IPS-15b (cell line): ENCODE data around the gene FLNB.

Experiments used
- H3K27me3 ChIP-seq: one replicate; pipeline ENCODE4 v1.6.1; 2013; ENCODE audit warnings: low read length; ENCODE audit not compliant: control insufficient read depth, insufficient read depth
- H3K36me3 ChIP-seq: one replicate; pipeline ENCODE4 v1.6.1; 2013; ENCODE audit warnings: low read length; ENCODE audit not compliant: control insufficient read depth, insufficient read depth
- H3K4me1 ChIP-seq: one replicate; pipeline ENCODE4 v1.6.1; 2013; ENCODE audit warnings: mild to moderate bottlenecking, low read length; ENCODE audit not compliant: control insufficient read depth, insufficient read depth
- H3K4me3 ChIP-seq: one replicate; pipeline ENCODE4 v1.5.1; 2013; ENCODE audit warnings: low read depth, low read length
- H3K9ac ChIP-seq: one replicate; pipeline ENCODE4 v1.6.1; 2013; ENCODE audit warnings: low read depth, mild to moderate bottlenecking, low read length
- H3K9me3 ChIP-seq: one replicate; pipeline ENCODE4 v1.6.1; 2013; ENCODE audit warnings: mild to moderate bottlenecking, low read length; ENCODE audit not compliant: control insufficient read depth, insufficient read depth

The FLNB gene

GRCh38 chr3:58164199-58164879, 156.1 kb downstream of the FLNB start:
- Histone ChIP-seq H3K4me1 (no peaks in the 10 kb centered on the region), H3K36me3 (peaks cover 53% of the 10 kb centered on the region), H3K4me3 (no peak overlapping the region), H3K9me3 (no peaks in the 10 kb centered on the region), H3K9ac (no peak overlapping the region), H3K27me3 (no peaks in the 10 kb centered on the region)

DNA sequence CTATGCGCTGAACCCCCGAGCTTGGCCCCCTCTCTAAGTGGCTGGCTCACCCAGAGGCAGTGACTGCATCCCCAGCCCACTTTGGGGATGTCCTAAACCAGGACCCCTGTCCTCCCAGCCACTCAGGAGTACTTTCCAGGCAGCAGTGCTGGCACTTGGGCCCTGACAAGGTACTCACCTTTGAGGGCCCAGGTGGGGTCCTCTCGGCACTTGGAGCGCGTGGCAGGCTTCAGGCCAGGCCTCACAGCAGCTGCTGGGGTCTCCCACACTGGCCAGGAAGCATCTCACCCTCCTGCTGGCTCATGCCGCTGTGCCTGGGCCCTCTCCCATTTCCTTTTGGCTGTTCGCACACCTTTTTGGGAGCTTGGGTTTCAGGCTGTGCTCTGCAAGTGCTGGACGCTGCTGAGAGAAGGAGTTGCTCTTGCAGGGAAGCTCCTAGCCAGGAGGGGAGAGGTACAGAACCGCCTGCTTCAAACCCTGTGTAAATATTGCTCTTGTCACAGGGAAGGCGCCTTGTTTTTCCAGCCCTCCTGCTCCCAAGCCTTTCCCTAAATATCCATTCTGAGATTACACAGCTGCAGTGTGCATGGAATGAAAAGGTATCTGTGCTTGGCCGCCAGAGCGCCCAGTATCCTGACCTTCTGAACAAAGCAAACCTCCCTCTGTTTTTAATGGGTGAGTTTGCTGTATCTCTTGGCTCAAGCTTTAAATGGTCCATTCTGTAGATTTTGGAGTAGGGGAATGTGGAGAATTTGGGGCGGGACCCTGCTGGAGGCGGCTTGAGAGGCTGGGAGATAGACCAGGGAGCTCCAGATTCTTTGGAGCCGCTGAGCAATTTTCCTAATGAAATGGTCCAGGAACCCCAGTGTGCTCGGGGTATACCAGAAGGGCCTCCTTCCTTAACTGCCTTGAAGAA, 156.9 kb downstream of the FLNB start:
- Histone ChIP-seq H3K4me1 (no peaks in the 10 kb centered on the region), H3K4me3 (no peak overlapping the region), H3K9ac (no peak overlapping the region), H3K36me3 (peaks cover 54% of the 10 kb centered on the region), H3K9me3 (no peaks in the 10 kb centered on the region), H3K27me3 (no peaks in the 10 kb centered on the region)

GRCh38 chr3:58167431-58168351, 159.5 kb downstream of the FLNB start:
- H3K4me3 ChIP-seq: no peak overlapping the region
- H3K36me3 ChIP-seq: peaks cover 51% of the 10 kb centered on the region
- H3K9me3 ChIP-seq: no peaks in the 10 kb centered on the region
- no peaks in the 10 kb centered on the region for H3K27me3 ChIP-seq
- H3K9ac ChIP-seq: no peak overlapping the region
- peaks cover 3% of the 10 kb centered on the region for H3K4me1 ChIP-seq

DNA sequence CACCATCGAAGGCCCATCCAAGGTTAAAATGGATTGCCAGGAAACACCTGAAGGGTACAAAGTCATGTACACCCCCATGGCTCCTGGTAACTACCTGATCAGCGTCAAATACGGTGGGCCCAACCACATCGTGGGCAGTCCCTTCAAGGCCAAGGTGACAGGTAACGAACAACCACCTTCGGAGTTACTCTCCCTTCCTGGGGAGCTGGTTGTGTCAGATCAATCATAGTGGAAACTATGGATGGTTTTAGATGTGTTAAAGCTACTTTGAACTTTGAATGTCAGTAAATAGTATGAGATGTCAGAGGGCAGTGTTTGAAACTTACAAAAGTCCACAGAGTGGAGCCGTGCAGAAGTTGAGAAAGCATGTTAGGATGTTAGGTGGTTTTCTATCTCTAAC, 160.3 kb downstream of the FLNB start:
- Histone ChIP-seq H3K4me3 (no peak overlapping the region), H3K4me1 (peaks cover 8% of the 10 kb centered on the region), H3K9ac (no peak overlapping the region), H3K36me3 (peaks cover 42% of the 10 kb centered on the region), H3K27me3 (no peaks in the 10 kb centered on the region), H3K9me3 (no peaks in the 10 kb centered on the region)

- Histone ChIP-seq H3K4me1 (peaks cover 15% of the 10 kb centered on the region), H3K9me3 (no peaks in the 10 kb centered on the region), H3K4me3 (no peak overlapping the region), H3K9ac (no peak overlapping the region), H3K36me3 (peaks cover 34% of the 10 kb centered on the region), H3K27me3 (no peaks in the 10 kb centered on the region)
Measured at GRCh38 chr3:58169371-58169770, 161.1 kb downstream of the FLNB start.

DNA sequence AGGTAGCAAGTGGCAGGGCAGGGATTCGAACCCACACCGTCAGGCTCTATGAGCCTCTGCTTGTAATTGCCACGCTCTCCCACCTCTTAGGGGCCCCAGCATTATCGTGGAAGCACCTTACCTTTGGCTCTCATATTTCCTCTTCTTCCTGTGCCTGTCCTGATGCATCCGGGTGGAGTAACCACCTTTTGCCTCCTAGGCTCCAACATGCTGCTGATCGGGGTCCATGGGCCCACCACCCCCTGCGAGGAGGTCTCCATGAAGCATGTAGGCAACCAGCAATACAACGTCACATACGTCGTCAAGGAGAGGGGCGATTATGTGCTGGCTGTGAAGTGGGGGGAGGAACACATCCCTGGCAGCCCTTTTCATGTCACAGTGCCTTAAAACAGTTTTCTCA, 162.2 kb downstream of the FLNB start:
- H3K9me3 ChIP-seq: no peaks in the 10 kb centered on the region
- peaks cover 25% of the 10 kb centered on the region for H3K36me3 ChIP-seq
- no peaks in the 10 kb centered on the region for H3K27me3 ChIP-seq
- H3K4me3 ChIP-seq: no peak overlapping the region
- H3K9ac ChIP-seq: no peak overlapping the region
- peaks cover 18% of the 10 kb centered on the region for H3K4me1 ChIP-seq

DNA sequence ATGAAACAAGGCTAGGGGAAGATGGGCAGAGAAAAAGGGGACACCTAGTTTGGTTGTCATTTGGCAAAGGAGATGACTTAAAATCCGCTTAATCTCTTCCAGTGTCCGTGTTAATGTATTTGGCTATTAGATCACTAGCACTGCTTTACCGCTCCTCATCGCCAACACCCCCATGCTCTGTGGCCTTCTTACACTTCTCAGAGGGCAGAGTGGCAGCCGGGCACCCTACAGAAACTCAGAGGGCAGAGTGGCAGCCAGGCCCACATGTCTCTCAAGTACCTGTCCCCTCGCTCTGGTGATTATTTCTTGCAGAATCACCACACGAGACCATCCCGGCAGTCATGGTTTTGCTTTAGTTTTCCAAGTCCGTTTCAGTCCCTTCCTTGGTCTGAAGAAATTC, 162.9 kb downstream of the FLNB start:
- H3K9me3 ChIP-seq: no peaks in the 10 kb centered on the region
- peaks cover 25% of the 10 kb centered on the region for H3K4me1 ChIP-seq
- H3K9ac ChIP-seq: no peak overlapping the region
- H3K27me3 ChIP-seq: no peaks in the 10 kb centered on the region
- no peak overlapping the region for H3K4me3 ChIP-seq
- H3K36me3 ChIP-seq: peaks cover 19% of the 10 kb centered on the region

GRCh38 chr3:58173029-58173668, 164.9 kb downstream of the FLNB start:
- Histone ChIP-seq H3K4me3 (no peak overlapping the region), H3K36me3 (peaks cover 15% of the 10 kb centered on the region), H3K4me1 (peaks cover 25% of the 10 kb centered on the region), H3K27me3 (no peaks in the 10 kb centered on the region), H3K9me3 (no peaks in the 10 kb centered on the region), H3K9ac (no peak overlapping the region)

DNA sequence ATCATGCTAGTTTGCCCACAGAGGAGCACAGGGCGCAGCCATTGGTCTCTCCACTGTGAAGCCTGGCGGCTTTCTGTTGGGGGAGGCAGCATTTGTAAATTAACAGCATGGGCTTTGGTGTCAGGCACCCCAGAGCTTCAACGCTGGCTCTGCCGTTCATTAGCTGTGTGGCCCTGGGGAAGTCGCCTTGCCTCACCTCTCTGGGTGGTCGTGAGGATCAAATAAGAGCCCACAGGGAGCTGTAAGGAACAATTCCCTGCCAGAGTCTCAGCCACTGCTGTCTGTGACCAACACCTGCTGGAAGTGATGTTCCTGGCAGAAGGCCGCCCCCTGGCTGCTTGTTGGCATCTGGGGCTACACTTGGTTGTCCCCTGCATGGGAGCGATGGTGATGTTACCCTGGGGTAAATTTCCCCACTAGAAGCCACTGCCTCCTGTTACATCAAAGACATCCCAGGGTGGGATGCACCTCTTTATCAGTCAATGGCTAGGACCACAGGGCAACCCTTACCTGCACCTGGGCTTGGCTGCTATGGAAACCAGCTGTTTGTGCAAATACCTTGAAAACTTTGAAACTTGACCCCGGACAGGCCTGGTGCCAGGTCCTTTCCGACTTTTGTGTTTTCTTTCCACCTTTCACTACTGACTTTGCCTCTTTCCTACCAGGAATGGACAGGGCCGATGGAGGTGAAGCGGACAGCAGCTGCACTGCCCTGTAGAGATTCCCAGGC, 165.6 kb downstream of the FLNB start:
- no peak overlapping the region for H3K9ac ChIP-seq
- no peak overlapping the region for H3K4me3 ChIP-seq
- H3K4me1 ChIP-seq: peaks cover 27% of the 10 kb centered on the region
- peaks cover 10% of the 10 kb centered on the region for H3K36me3 ChIP-seq
- H3K27me3 ChIP-seq: peaks cover 7% of the 10 kb centered on the region
- H3K9me3 ChIP-seq: no peaks in the 10 kb centered on the region

DNA sequence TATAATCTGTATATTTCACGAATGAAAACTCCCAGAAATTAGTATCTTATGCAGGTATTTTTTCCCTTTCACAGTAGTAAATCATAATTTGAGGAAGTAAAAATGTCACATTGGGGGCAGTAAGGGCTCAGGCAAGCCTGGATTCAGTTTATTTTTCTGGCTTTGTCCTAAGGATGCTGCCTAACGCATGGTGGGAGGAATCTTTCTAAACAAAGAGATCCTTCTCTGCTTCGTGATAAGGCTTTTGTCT, 166.9 kb downstream of the FLNB start:
- Histone ChIP-seq H3K4me3 (no peak overlapping the region), H3K4me1 (peaks cover 27% of the 10 kb centered on the region), H3K36me3 (peaks cover 5% of the 10 kb centered on the region), H3K27me3 (peaks cover 11% of the 10 kb centered on the region), H3K9me3 (no peaks in the 10 kb centered on the region), H3K9ac (no peak overlapping the region)
